GM23338 (cell line): Measurements from ENCODE around the gene KCNAB2. TPM values are rescaled to one million over a fixed set of nuclear protein-coding genes. Genes with fewer than 3 reads are reported as not detected.

Experiments used
- ATAC-seq: fragments of 200-7000 bp; cut with Tn5 transposase; 3 replicates; pipeline ENCODE4 v1.9.1; 2020
- DNase-seq: peaks from one replicate; pipeline ENCODE4 v3.0.0-alpha.2; 2015; ENCODE audit warnings: low spot score
- H2AFZ ChIP-seq: fragments of 200-600 bp; sonication (generic); 2 replicates; pipeline ENCODE4 v1.8.0; 2016; ENCODE audit warnings: antibody characterized with exemption, mild to moderate bottlenecking, moderate library complexity
- H3F3A ChIP-seq: fragments of 200-600 bp; sonication (generic); replicated peaks from 2 replicates; pipeline ENCODE4 v1.8.0; 2017; ENCODE audit warnings: antibody characterized with exemption, mixed run types, low read depth
- H3K27ac ChIP-seq: fragments of 200-600 bp; sonication (generic); 2 replicates; pipeline ENCODE4 v1.6.1; 2016; ENCODE audit warnings: low read depth
- H3K27me3 ChIP-seq: fragments of 200-600 bp; sonication (generic); 2 replicates; pipeline ENCODE4 v1.8.0; 2016; ENCODE audit warnings: mild to moderate bottlenecking, mixed run types, moderate library complexity; ENCODE audit not compliant: insufficient read depth
- H3K36me3 ChIP-seq: fragments of 200-600 bp; sonication (generic); 2 replicates; pipeline ENCODE4 v1.8.0; 2016; ENCODE audit warnings: mild to moderate bottlenecking; ENCODE audit not compliant: insufficient read depth
- H3K4me1 ChIP-seq: fragments of 200-600 bp; sonication (generic); 2 replicates; pipeline ENCODE4 v1.8.0; 2016; ENCODE audit warnings: mild to moderate bottlenecking, moderate library complexity; ENCODE audit not compliant: insufficient read depth
- H3K4me2 ChIP-seq: fragments of 200-600 bp; sonication (generic); 2 replicates; pipeline ENCODE4 v1.7.1; 2017; ENCODE audit warnings: mixed run types
- H3K4me3 ChIP-seq: fragments of 200-600 bp; sonication (generic); 2 replicates; pipeline ENCODE4 v1.6.1; 2016; ENCODE audit warnings: mixed run types
- H3K79me2 ChIP-seq: fragments of 200-600 bp; sonication (generic); replicated peaks from 2 replicates; pipeline ENCODE4 v1.8.0; 2017; ENCODE audit warnings: mild to moderate bottlenecking; ENCODE audit not compliant: insufficient read depth
- H3K9me2 ChIP-seq: fragments of 200-600 bp; sonication (generic); 2 replicates; pipeline ENCODE4 v1.8.0; 2017; ENCODE audit not compliant: insufficient read depth
- H4K20me1 ChIP-seq: fragments of 200-600 bp; sonication (generic); replicated peaks from 2 replicates; pipeline ENCODE4 v1.8.0; 2017; ENCODE audit warnings: mild to moderate bottlenecking; ENCODE audit not compliant: insufficient read depth
- H3K27ac Mint-ChIP-seq: 2 replicates; pipeline ENCODE4 v1.8.0; 2020; ENCODE audit warnings: inconsistent platforms, mild to moderate bottlenecking, moderate library complexity, mixed read lengths
- H3K27me3 Mint-ChIP-seq: 3 replicates; pipeline ENCODE4 v1.8.0; 2022; ENCODE audit warnings: low read depth, mild to moderate bottlenecking, moderate library complexity, mixed read lengths, inconsistent platforms; ENCODE audit not compliant: insufficient read depth, poor library complexity
- H3K36me3 Mint-ChIP-seq: 3 replicates; pipeline ENCODE4 v1.8.0; 2021; ENCODE audit warnings: low read depth, mild to moderate bottlenecking, inconsistent platforms, moderate library complexity, mixed read lengths
- H3K4me1 Mint-ChIP-seq: 3 replicates; pipeline ENCODE4 v1.8.0; 2020; ENCODE audit warnings: mild to moderate bottlenecking, inconsistent platforms, mixed read lengths
- H3K4me3 Mint-ChIP-seq: 3 replicates; pipeline ENCODE4 v1.8.0; 2021; ENCODE audit warnings: moderate library complexity, mild to moderate bottlenecking, inconsistent platforms, mixed read lengths
- H3K9me3 Mint-ChIP-seq: 3 replicates; pipeline ENCODE4 v1.8.0; 2020; ENCODE audit warnings: moderate library complexity, mild to moderate bottlenecking, inconsistent platforms, mixed read lengths
- CREB1 ChIP-seq: fragments of 250-450 bp; sonication (Bioruptor Pico); IDR thresholded peaks from 2 replicates; pipeline ENCODE4 v1.5.0; 2020; ENCODE audit warnings: low read depth, mild to moderate bottlenecking, moderate library complexity
- CTCF ChIP-seq, 2 experiments: fragments of 200-600 bp in 1 of 2; sonication (generic) in 1 of 2; conservative IDR thresholded peaks; 2 replicates each; pipeline versions ENCODE4 v1.5.1 to v1.6.1; 2016 to 2017; ENCODE audit warnings: antibody characterized with exemption in 2 of 2, low read depth in 2 of 2, mild to moderate bottlenecking in 2 of 2, moderate library complexity in 1 of 2
- EZH2 ChIP-seq: fragments of 200-600 bp; sonication (generic); IDR thresholded peaks from one replicate; pipeline ENCODE4 v1.8.0; 2017; ENCODE audit warnings: antibody characterized with exemption, mild to moderate bottlenecking, low read depth; ENCODE audit not compliant: unreplicated experiment
- EZH2phosphoT487 ChIP-seq: fragments of 200-600 bp; sonication (generic); IDR thresholded peaks from one replicate; pipeline ENCODE4 v1.8.1; 2018; ENCODE audit warnings: antibody characterized with exemption; ENCODE audit not compliant: unreplicated experiment
- JUNB ChIP-seq: IDR thresholded peaks from one replicate; pipeline ENCODE4 v1.6.1; 2016; ENCODE audit warnings: antibody characterized with exemption; ENCODE audit not compliant: unreplicated experiment
- NANOG ChIP-seq: IDR thresholded peaks from 2 replicates; pipeline ENCODE4 v1.6.1; 2016; ENCODE audit warnings: antibody characterized with exemption, borderline replicate concordance
- POLR2AphosphoS5 ChIP-seq: IDR thresholded peaks from 2 replicates; pipeline ENCODE4 v1.6.1; 2016; ENCODE audit warnings: antibody characterized with exemption, low read depth
- STAT1 ChIP-seq: IDR thresholded peaks from one replicate; pipeline ENCODE4 v1.6.1; 2016; ENCODE audit warnings: antibody characterized with exemption; ENCODE audit not compliant: unreplicated experiment
- ZNF114 ChIP-seq: fragments of 250-450 bp; sonication (Bioruptor Pico); IDR thresholded peaks from 2 replicates; pipeline ENCODE4 v1.5.0; 2020; ENCODE audit warnings: mild to moderate bottlenecking, moderate library complexity
- ZNF331 ChIP-seq: fragments of 250-450 bp; sonication (Bioruptor Pico); IDR thresholded peaks from 2 replicates; pipeline ENCODE4 v1.5.0; 2020; ENCODE audit warnings: low read depth, mild to moderate bottlenecking, moderate library complexity
- ZNF462 ChIP-seq: fragments of 250-450 bp; sonication (Bioruptor Pico); IDR thresholded peaks from 2 replicates; pipeline ENCODE4 v1.5.0; 2020; ENCODE audit warnings: mild to moderate bottlenecking, moderate library complexity
- polyA plus RNA-seq: library from polyadenylated mRNA; unstranded; fragments of >200 nt; fragmentation: Nextera tagmentation; extraction: Ambion mirVana; gene quantifications from 2 replicates; pipeline ENCODE4 v1.2.1, GENCODE V29; 2016
- total RNA-seq: library from RNA; depleted of rRNA; stranded (reverse); fragments of >200 nt; shearing (Covaris generic); gene quantifications from 2 replicates; pipeline ENCODE4 v1.2.3, GENCODE V29; 2014
- TF ChIP-seq, protein P1 (sequence below): IDR thresholded peaks from 2 replicates; pipeline ENCODE4 v1.6.1; 2016; ENCODE audit warnings: antibody characterized with exemption
- TF ChIP-seq, protein P2 (sequence below): IDR thresholded peaks from one replicate; pipeline ENCODE4 v1.6.1; 2018; ENCODE audit warnings: antibody characterized with exemption; ENCODE audit not compliant: unreplicated experiment

The KCNAB2 gene
- total and polyA plus RNA-seq, 2 experiments from 2014 or later, result 3.0 to 3.7 TPM

DNA sequence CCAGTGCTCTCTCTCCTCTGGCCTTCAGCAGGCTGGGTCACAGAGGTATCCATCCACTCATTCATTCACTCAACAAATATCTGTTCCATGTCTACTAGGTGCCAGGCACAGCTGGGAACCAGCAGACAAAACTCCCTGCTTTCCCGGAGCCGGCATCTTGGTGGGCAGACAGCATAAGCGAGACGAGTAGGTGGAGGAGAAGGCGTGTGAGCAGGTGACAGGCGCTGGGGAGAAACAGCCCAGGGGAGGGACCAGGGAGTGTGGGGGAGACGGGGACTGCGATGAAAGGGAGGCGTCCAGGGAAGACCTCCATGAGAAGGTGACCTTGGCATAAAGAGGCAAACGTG is 11.0 kb upstream of the KCNAB2 start:
- 0 out of 2 replicates have a peak, but pooled peaks cover 3% of the 10 kb centered on the region for H3F3A ChIP-seq
- H3K4me3 ChIP-seq, result no peak overlapping the region
- H3K27ac ChIP-seq, result no peak overlapping the region
- no peaks in the 10 kb centered on the region for H3K9me3 Mint-ChIP-seq
- H3K4me3 Mint-ChIP-seq, result no peak overlapping the region; the same call in 2 of the 3 replicates
- peak overlapping the region; percentile 74; the same call in 1 of the 2 replicates for H3K4me2 ChIP-seq
- H3K79me2 ChIP-seq, result no peaks in the 10 kb centered on the region
- H3K4me1 ChIP-seq, result peaks cover 5% of the 10 kb centered on the region; the same call in 1 of the 2 replicates
- no peak overlapping the region for H3K27ac Mint-ChIP-seq
- DNase-seq (no peak), ATAC-seq (no peak)
- TF ChIP-seq JUNB, result no peak
- no peak for TF ChIP-seq ZNF462 (CRISPR knock-in tag)
- TF ChIP-seq, protein P1, sequence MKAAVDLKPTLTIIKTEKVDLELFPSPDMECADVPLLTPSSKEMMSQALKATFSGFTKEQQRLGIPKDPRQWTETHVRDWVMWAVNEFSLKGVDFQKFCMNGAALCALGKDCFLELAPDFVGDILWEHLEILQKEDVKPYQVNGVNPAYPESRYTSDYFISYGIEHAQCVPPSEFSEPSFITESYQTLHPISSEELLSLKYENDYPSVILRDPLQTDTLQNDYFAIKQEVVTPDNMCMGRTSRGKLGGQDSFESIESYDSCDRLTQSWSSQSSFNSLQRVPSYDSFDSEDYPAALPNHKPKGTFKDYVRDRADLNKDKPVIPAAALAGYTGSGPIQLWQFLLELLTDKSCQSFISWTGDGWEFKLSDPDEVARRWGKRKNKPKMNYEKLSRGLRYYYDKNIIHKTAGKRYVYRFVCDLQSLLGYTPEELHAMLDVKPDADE, result no peak
- no peak for TF ChIP-seq NANOG
- TF ChIP-seq, protein P2, sequence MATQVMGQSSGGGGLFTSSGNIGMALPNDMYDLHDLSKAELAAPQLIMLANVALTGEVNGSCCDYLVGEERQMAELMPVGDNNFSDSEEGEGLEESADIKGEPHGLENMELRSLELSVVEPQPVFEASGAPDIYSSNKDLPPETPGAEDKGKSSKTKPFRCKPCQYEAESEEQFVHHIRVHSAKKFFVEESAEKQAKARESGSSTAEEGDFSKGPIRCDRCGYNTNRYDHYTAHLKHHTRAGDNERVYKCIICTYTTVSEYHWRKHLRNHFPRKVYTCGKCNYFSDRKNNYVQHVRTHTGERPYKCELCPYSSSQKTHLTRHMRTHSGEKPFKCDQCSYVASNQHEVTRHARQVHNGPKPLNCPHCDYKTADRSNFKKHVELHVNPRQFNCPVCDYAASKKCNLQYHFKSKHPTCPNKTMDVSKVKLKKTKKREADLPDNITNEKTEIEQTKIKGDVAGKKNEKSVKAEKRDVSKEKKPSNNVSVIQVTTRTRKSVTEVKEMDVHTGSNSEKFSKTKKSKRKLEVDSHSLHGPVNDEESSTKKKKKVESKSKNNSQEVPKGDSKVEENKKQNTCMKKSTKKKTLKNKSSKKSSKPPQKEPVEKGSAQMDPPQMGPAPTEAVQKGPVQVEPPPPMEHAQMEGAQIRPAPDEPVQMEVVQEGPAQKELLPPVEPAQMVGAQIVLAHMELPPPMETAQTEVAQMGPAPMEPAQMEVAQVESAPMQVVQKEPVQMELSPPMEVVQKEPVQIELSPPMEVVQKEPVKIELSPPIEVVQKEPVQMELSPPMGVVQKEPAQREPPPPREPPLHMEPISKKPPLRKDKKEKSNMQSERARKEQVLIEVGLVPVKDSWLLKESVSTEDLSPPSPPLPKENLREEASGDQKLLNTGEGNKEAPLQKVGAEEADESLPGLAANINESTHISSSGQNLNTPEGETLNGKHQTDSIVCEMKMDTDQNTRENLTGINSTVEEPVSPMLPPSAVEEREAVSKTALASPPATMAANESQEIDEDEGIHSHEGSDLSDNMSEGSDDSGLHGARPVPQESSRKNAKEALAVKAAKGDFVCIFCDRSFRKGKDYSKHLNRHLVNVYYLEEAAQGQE, result no peak
- TF ChIP-seq ZNF114 (CRISPR knock-in tag), result no peak
- TF ChIP-seq ZNF331, result no peak
- TF ChIP-seq STAT1, result no peak
- TF ChIP-seq EZH2, result no peak
- no peak for TF ChIP-seq CREB1 (CRISPR knock-in tag)
- no peak for TF ChIP-seq EZH2phosphoT487
- no peak for TF ChIP-seq CTCF (conservative IDR thresholded peaks at IDR 0.05; ENCODE audit: low read depth in 2 of 2)
- TF ChIP-seq POLR2AphosphoS5, result no peak
- no peaks in the 10 kb centered on the region for H3K36me3 Mint-ChIP-seq
- no peaks in the 10 kb centered on the region for H4K20me1 ChIP-seq
- no peaks in the 10 kb centered on the region for H3K27me3 ChIP-seq
- H3K9me2 ChIP-seq, result no peaks in the 10 kb centered on the region
- H3K4me1 Mint-ChIP-seq, result peaks cover 22% of the 10 kb centered on the region
- peaks cover 13% of the 10 kb centered on the region for H3K27me3 Mint-ChIP-seq
- no peaks in the 10 kb centered on the region for H3K36me3 ChIP-seq
- H2AFZ ChIP-seq, result peak overlapping the region; percentile 99; the same call in 1 of the 2 replicates
